GM18526 (cell line): ENCODE results near the gene GNPDA1.

Source experiments
- POLR2A ChIP-seq: IDR thresholded peaks from 3 replicates; pipeline ENCODE4 v1.6.1; 2011; ENCODE audit not compliant: insufficient read length; ENCODE audit errors: extremely low read depth

Gene GNPDA1

DNA sequence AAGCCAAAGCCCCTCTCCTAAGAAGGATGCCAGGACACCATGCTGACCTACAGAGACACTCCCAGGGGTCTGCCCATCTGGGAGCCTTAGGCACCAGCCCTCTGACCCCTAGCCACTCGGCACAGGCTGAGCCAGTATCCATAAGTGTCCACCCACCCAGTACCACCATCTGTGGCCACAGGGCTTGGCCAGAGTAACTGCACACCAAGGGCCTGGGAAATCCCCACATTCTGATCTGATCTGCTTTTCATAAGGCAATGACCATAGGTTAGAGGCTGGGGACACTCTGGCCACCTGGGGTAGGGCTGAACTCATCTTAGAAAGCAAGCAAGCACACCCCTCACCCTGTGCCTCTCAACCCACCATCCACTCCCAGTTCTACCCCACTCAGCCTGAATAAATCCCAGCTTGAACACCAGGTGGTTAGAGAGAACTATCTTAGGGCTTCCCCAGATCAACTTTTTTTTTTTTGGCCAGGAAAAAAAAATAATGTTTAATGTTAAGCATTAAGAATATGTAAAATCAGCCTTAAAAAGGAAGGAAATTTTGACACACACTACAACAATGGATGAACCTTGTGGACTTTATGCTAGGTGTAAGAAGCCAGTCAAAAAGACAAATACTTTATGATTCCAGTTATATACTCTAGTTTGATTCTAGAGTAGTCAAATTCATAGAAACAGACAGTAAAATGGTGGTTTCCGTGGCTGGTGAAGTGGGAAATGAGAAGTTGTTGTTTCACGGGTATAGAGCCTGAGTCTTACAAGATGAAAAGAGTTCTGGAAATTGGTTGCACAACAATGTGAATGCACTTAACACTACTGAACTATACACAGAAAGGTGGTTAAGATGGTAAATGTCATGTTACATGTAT is 6.2 kb downstream of the GNPDA1 start:
- TF ChIP-seq POLR2A: no peak

DNA sequence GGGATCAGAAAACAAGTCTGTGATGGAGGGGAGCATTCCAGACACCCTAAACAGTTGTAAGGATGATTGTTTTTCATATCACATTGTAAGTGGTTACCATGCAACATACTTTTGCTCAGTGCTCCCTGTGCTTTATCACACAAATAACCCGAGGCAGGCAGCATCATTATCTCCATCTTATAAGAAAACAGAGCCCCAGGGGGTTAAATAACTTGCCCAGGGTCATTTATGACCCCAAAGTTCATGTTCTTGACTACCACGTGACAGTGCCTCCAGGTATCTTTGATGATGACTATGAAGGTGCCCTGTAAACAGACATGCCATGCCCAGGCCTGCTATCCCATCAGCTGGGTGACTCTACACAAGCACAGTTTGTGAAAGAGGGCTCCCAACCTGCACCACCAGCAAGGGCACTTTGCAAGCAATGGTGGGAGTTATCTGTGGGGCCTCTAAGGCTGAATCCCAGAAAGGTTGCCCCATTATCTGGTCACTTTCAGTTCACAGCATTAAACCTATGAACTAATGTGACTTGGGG is 9.5 kb downstream of the GNPDA1 start:
- TF ChIP-seq POLR2A: no peak

DNA sequence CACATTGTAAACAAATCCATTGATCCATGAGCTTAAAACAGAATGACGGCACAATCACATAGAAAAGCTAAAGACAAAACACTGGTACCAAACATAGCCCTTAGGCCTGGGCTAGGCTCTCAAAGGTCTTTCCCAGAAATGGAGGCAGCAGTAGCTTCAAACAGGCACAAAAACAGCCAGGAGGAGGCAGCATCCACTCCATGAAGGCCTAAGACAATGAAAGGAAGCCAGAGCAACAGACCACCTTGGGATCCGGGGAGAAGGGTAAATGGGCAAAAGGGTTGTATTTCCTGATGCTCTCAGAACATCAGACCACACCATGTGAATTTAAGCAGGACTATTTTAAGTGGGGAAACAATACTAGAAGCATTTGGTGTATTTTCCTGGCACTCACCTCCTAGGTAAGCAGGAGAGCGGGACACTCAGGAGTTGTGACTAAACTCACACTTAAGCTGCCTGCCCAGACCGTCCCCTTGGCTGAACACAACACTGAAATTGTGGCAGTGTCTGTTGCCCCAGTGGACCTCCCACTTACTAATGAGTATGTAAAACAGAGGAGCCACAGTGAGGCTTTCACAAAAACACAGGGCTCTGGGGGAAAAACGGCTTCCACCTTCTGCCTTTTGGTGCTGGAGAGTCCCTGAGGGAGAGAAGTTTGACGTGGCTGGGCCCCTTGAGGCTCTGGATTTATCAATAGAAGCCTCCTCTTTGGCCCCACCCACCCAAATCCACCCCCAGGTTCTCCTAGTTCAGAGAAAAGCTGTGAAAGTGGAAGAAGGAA is 11.9 kb downstream of the GNPDA1 start:
- TF ChIP-seq POLR2A: no peak

DNA sequence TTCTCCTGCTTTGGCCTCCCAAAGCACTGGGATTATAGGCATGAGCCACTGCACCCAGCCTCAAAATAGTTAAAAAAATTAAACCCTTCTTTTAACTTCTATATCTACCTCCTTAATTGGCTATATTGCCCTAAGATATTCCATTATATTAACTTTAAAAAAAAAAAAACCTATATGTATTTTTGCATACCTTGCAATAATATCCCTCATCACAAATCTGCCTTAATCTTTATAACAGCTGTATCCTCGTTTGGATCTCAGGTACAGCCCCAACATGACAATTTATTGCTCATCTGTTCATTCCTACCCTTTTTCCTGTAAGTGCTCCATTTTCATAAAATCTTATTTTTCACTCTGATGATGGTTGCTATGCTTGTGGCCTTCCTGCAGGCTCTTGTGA is 12.7 kb downstream of the GNPDA1 start:
- TF ChIP-seq POLR2A: no peak

DNA sequence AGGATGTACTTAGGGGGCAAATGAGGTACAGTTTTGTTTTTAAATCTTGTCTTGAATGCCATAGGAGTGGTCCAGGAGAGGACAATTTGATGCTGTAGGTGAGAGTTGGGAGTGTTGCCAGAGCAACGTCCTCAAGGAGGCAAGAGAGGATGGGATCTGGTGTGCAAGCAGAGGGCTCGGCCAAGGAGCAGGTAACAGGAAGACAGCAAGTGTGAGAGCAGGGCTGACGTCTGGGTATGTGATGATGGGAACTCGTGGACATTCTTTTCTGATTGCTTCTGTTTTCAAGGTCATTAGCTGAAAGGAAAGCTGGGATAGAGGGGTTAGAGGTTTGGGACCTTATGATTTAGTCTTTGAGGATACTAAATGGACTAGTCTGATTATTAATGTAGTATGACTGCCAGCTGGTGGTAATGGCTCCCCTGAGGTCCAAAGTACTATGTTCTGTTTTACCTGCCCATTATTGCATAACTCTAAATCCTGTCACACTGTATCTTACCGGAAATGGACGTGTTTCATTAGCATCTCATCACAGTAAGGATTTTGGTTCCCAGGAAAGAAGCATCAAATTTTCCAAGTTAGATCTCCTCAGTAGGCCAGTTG is 15.4 kb downstream of the GNPDA1 start:
- TF ChIP-seq POLR2A: no peak

DNA sequence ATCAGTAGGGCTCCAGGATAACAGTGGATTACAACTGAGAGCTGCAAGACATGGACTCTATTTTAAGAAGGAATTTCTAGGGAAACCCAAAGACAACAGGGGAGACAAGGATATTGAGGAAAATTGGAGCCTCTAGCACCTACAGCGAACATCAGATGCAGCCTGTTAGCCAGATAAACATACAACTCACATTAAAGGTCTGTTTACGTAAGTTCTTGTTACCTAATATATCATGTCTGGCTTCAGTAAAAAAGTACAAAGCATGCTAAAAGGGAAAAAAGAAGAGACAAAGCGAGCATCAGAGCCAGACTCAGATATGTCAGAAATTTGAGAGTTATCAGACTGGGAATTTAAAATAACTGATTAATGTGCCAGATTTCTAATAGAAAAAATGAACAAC is 17.2 kb downstream of the GNPDA1 start:
- TF ChIP-seq POLR2A: no peak

DNA sequence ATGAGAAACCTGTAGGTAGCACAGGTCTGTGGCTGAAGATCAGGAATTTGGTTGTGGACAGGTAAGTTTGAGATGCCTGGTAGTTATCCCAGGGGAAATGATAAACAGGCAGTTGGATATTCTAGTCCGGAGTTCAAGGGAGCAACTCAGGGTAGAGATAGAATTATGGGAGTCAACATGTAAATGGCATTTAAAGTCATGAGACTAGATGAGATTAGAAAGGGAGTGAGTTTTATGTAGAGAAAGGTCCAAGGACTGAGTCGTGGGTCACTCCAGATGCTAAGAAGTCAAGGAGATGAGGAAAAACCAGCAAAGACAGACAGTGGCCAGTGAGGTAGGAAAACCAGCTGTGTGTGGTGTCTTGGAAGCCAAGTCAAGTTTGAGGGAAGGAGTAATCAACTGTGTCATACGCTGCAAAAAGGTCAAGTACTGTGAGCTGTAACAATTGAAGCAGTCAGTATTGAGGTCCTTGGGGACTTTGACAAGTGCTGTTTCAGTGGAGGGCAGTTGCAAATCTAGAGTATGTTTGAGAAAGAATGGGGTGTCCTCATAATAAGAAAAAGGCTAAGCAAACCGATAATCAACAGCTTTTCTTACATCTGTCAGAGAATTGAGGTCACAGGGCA is 18.2 kb downstream of the GNPDA1 start:
- TF ChIP-seq POLR2A: no peak

DNA sequence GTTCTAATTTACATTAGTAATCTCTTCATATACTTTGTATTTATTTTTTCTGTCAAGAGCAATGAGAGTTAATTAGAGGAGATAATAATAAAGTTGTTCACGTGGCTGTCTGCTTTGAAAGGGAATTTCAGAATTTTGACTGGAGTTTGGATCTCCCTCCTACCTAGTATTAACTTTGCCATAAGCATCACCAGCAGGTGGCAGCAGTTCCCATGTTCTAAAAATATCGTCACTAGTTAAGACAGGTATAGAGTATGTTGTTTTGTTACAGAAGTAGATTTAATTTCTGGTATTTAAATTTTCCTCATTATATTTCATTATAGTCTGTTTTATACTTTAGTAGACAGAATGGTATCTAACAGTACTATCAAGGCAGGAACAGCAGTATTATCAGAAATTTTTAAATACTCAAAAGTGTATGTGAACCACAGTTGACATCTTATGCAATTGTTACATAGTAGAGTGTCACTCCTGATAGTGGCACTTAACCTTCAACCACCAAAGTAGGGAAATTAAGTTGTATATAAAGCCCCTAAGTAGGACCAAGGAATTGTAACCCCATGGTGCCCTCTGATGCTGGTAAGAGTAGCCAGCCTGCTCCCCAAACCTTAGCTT is 20.4 kb downstream of the GNPDA1 start:
- TF ChIP-seq POLR2A: no peak

DNA sequence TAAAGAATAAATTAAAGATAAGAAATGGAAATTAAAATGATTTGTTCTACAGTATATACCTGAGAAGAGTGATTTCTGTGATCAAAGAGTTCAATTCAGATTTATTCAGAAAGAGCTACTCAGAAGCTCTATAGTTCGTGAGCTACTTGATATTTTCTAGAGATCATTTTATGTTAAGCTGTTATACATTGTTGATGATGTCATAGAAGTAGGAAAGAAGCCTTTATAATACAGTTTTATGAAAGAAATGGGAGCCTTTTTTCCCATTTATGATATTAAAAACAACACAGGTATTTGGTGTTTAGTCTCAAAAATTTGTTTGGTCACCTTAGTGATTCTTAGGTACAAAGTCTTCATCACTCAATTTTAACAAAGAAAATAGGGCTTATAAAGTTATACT is 23.1 kb downstream of the GNPDA1 start:
- TF ChIP-seq POLR2A: no peak

DNA sequence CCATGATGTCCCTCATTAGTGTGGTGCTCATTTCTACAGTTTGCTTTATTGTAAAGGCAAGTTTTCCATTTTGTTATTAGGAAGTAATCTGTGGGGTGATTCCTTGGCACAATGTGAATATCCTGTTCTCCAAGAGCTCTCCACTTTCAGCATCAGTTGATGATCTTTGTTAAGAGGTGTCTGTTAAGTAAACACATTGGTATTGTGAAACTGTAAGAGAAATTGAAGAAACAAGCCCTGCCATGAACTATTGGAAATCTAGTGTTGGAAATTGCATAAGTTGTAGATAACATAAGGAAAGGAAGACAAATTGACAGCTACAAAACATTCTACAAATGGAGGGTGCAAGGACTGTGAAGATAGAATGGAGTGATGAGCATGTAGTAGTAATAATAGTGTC is 26.8 kb downstream of the GNPDA1 start:
- no peak for TF ChIP-seq POLR2A

DNA sequence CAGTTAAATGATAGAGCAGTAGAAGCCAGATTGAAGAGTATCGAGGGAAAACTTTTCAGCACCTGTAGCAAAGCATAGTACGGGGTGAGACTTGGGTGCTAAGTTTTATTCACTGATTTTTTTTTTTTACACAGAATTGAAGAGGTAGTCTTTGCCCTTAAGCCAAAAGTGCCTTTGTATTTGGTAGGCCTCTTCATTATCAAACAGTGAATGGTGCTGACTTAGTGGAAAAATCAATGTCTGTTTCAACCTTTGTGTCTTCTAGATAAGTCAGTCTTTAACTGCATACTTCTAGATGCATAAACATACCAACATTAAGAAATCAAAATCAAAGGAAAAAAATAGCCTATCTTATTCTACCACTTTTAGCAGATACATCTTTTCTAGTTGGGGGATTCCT is 30.2 kb downstream of the GNPDA1 start:
- TF ChIP-seq POLR2A: no peak

DNA sequence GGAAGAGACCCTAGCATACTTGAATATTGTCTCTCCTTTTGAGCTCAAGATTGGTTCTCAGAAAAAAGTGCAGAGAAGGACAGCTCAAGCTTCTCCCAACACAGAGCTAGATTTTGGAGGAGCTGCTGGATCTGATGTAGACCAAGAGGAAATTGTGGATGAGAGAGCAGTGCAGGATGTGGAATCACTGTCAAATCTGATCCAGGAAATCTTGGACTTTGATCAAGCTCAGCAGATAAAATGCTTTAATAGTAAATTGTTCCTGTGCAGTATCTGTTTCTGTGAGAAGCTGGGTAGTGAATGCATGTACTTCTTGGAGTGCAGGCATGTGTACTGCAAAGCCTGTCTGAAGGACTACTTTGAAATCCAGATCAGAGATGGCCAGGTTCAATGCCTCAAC is 34.4 kb downstream of the GNPDA1 start:
- no peak for TF ChIP-seq POLR2A

DNA sequence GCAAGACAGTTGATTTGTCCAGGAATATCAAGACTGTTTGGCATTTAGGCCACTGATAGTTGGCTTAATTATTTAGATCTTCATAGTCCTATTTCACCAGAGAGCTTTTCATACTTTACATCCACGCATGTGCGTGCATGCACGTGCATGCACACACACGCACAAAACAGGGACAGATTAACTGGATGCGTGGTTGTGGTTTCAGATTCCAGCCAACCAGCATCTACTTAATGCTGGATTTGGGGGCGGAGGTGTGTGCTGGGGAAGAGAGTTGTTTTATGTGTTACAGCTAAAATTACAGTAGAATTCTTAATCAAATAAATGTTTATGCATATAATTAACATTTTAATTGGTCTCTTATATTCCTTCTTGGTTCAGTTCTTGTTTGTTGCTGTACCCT is 36.7 kb downstream of the GNPDA1 start:
- no peak for TF ChIP-seq POLR2A

DNA sequence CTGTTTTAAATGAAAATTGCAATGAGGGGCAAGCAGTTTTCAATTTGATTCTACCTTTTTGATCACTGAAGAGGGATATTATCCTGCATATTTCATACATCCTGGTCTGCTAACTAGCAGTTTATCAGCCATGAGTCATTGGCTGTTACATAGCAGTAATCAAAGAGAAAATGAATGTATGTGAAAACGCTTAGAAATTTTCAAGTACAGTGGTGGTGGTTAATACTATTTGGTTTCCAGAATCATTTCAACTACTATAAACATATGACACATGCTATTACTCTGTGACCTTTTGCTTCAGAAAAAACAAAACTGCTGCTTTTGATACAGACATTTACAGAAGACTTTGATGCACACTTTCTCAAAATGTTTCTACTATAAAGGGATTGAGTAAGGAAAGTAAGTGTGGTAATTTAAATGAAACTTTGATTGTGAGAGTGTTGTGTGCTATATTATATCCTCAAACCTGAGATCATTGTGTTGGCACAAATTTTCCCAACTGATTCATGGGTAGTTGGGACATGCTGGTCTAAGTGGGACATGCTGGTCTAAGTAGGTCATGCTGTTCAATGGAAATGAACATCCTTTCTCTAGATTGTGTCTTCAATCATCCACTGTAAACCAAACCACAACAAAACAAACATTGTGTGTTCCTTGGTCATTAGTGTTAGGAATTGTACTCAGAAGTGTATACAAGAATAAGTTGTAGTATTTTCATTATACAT is 38.8 kb downstream of the GNPDA1 start:
- no peak for TF ChIP-seq POLR2A
